ENCODE measurements around the gene CPEB1.

The CPEB1 gene

GRCh38 chr15:82635798-82636197, 11.4 kb downstream of the CPEB1 start:
- ChIA-PET CTCF (no interaction called here), POLR2A (no interaction called here)
- no peak for TF ChIP-seq CTCF (IDR thresholded peaks at IDR 0.05; ENCODE audit: control extremely low read depth, extremely low read depth, low read depth, missing control alignments)
- no peak for DNase-seq (ENCODE audit: extremely low spot score)

DNA sequence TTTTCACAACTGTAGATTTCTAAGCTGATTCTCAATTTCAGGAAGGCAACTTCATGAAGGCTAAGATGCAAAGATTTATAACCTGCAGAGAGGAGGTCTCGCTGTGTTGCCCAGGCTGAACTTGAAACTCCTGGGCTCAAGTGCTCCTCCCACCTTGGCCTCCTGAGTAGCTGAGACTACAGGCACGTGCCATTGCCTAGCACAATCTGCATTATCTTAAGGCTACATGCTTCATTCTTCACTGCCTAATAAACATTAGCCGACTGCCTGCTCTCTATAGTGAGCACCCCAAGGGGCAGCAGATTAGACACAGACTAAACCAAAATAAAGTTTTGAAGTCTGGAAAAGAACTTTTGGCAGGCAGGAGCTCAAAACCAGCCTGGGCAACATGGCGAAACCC, 17.1 kb downstream of the CPEB1 start:
- POLR2A ChIA-PET = no interaction called here
- no peak for TF ChIP-seq CTCF (IDR thresholded peaks at IDR 0.05; ENCODE audit: control extremely low read depth, extremely low read depth, low read depth, missing control alignments)
- DNase-seq (ENCODE audit: extremely low spot score) = no peak
- CTCF ChIA-PET = no interaction called here

DNA sequence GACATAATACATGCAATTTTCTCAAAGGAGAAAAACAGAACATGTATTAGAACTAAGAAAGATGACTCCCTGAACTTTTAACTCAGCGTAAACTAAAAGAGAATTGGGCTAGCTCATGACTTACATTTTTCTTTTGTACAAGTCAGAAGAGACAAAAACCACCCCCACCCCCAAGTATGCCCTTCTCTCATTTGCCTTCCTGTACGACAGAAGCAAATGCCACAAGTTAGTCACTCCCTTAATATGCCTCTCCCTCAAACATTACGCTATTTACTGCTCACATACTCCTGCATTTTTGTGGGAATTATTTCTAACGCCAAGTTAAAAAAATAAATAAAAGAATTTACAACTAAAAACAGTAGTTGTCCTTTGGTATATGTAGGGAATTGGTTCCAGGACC, 22.0 kb downstream of the CPEB1 start:
- POLR2A ChIA-PET = no interaction called here
- DNase-seq (ENCODE audit: extremely low spot score) = no peak
- CTCF ChIA-PET = interaction anchor here (1.6 kb wide), 1 partner anchor 14 kb away, joined by 4 read pairs; no protein-coding TSS in a partner anchor
- TF ChIP-seq CTCF (IDR thresholded peaks at IDR 0.05; ENCODE audit: control extremely low read depth, extremely low read depth, low read depth, missing control alignments) = no peak

- ChIA-PET CTCF (interaction anchor here (0.6 to 1.6 kb wide), 4 partner anchors 11 to 387 kb away, joined by 3 to 7 read pairs (median 4); partner anchors contain the start of gene C15orf40), POLR2A (no interaction called here)
- no peak for TF ChIP-seq CTCF (IDR thresholded peaks at IDR 0.05; ENCODE audit: control extremely low read depth, extremely low read depth, low read depth, missing control alignments)
Observed at GRCh38 chr15:82624438-82624837, 22.7 kb downstream of the CPEB1 start.

GRCh38 chr15:82624008-82624407, 23.2 kb downstream of the CPEB1 start:
- POLR2A ChIA-PET = no interaction called here
- CTCF ChIA-PET = interaction anchor here (0.6 to 1.6 kb wide), 4 partner anchors 11 to 388 kb away, joined by 3 to 7 read pairs (median 4); partner anchors contain the start of gene C15orf40
- no peak for DNase-seq (ENCODE audit: extremely low spot score)
- no peak for TF ChIP-seq CTCF (IDR thresholded peaks at IDR 0.05; ENCODE audit: control extremely low read depth, extremely low read depth, low read depth, missing control alignments)

More at GRCh38 chr15:82624438-82624837, 22.7 kb downstream of the CPEB1 start:
- no peak for DNase-seq (ENCODE audit: extremely low spot score)

GRCh38 chr15:82621970-82622369, 25.2 kb downstream of the CPEB1 start:
- CTCF ChIA-PET = no interaction called here
- POLR2A ChIA-PET = no interaction called here
- DNase-seq (ENCODE audit: extremely low spot score) = no peak
- TF ChIP-seq CTCF (IDR thresholded peaks at IDR 0.05; ENCODE audit: control extremely low read depth, extremely low read depth, low read depth, missing control alignments) = no peak

GRCh38 chr15:82613747-82614146, 33.4 kb downstream of the CPEB1 start:
- ChIA-PET POLR2A (no interaction called here), CTCF (interaction anchor here (1.7 kb wide), 1 partner anchor 10 kb away, joined by 7 read pairs; no protein-coding TSS in a partner anchor)
- no peak for DNase-seq (ENCODE audit: extremely low spot score)
- no peak for TF ChIP-seq CTCF (IDR thresholded peaks at IDR 0.05; ENCODE audit: control extremely low read depth, extremely low read depth, low read depth, missing control alignments)

All from GM10248 (cell line).